K562 (cell line): Measurements from ENCODE around the gene ZMYM4. TPM values are rescaled to one million over a fixed set of nuclear protein-coding genes. Genes with fewer than 3 reads are reported as not detected.

Source experiments
- ARNT ChIP-seq, 2 experiments: fragments of 450-650 bp; IDR thresholded peaks; 2 replicates each; pipeline ENCODE4 v1.6.1; 2016; ENCODE audit warnings: mild to moderate bottlenecking in 1 of 2
- BRCA1 ChIP-seq, 2 experiments: fragments of 450-650 bp in 1 of 2; sonication (generic) in 1 of 2; formaldehyde crosslinking in 1 of 2; IDR thresholded peaks; 2 replicates each; pipeline versions ENCODE4 v1.5.0 to v1.6.1; 2017 to 2020; ENCODE audit warnings: mild to moderate bottlenecking in 1 of 2, missing genetic modification reagents in 1 of 2
- CHD4 ChIP-seq: fragments of 200-600 bp; sonication (generic); IDR thresholded peaks from 3 replicates; pipeline ENCODE4 v1.6.1; 2012; ENCODE audit warnings: low read depth, mild to moderate bottlenecking, mixed read lengths, low read length, inconsistent platforms; ENCODE audit not compliant: insufficient read depth, insufficient replicate concordance, poor library complexity, severe bottlenecking
- CREB1 ChIP-seq, 2 experiments: sonication (generic) in 1 of 2; formaldehyde crosslinking in 1 of 2; IDR thresholded peaks; 2 replicates each; pipeline versions ENCODE4 v1.6.1 to v1.8.0; 2012 to 2022; ENCODE audit warnings: inconsistent platforms in 1 of 2, mild to moderate bottlenecking in 1 of 2, missing genetic modification reagents in 1 of 2, moderate library complexity in 1 of 2
- FIP1L1 ChIP-seq: fragments of 200-400 bp; formaldehyde crosslinking; IDR thresholded peaks from 2 replicates; pipeline ENCODE4 v1.6.1; 2018; ENCODE audit warnings: mild to moderate bottlenecking, low read depth, low read length; ENCODE audit not compliant: poor library complexity, severe bottlenecking
- GTF2F1 ChIP-seq: IDR thresholded peaks from 2 replicates; pipeline ENCODE4 v1.6.1; 2011; ENCODE audit warnings: low read depth, low read length, improper control_type of control experiment
- KAT7 ChIP-seq: sonication (generic); formaldehyde crosslinking; IDR thresholded peaks from 2 replicates; pipeline ENCODE4 v1.8.0; 2022; ENCODE audit warnings: missing genetic modification reagents, mild to moderate bottlenecking, borderline replicate concordance
- POLR2G ChIP-seq: fragments of 200-400 bp; formaldehyde crosslinking; IDR thresholded peaks from 2 replicates; pipeline ENCODE4 v1.6.1; 2017; ENCODE audit warnings: low read depth, mild to moderate bottlenecking, antibody characterized with exemption, low read length, moderate library complexity
- SOX6 ChIP-seq: fragments of 450-650 bp; IDR thresholded peaks from 2 replicates; pipeline ENCODE4 v1.6.1; 2014; ENCODE audit warnings: mild to moderate bottlenecking
- TCFL5 ChIP-seq: fragments of 250-450 bp; sonication (Bioruptor Pico); conservative IDR thresholded peaks from 2 replicates; pipeline ENCODE4 v1.6.1; 2021; ENCODE audit warnings: mild to moderate bottlenecking, moderate library complexity, matching md5 sums
- ZFX ChIP-seq: sonication (generic); formaldehyde crosslinking; IDR thresholded peaks from 2 replicates; pipeline ENCODE4 v1.8.0; 2022; ENCODE audit warnings: mild to moderate bottlenecking, missing genetic modification reagents, moderate library complexity
- ZNF253 ChIP-seq: fragments of 250-450 bp; sonication (Bioruptor Pico); conservative IDR thresholded peaks from 2 replicates; pipeline ENCODE4 v1.6.1; 2021; ENCODE audit warnings: mild to moderate bottlenecking
- ZNF764 ChIP-seq: fragments of 250-450 bp; sonication (Bioruptor Pico); IDR thresholded peaks from 2 replicates; pipeline ENCODE4 v1.4.0; 2020; ENCODE audit warnings: low read depth, mild to moderate bottlenecking, moderate library complexity
- ZNF780A ChIP-seq: fragments of 250-450 bp; sonication (Bioruptor Pico); IDR thresholded peaks from 2 replicates; pipeline ENCODE4 v1.5.0; 2021; ENCODE audit warnings: mild to moderate bottlenecking
- polyA plus RNA-seq, 8 experiments: library from polyadenylated mRNA; depleted of rRNA in 4 of 8; stranded (reverse) in 5 of 8; unstranded in 3 of 8; fragments of >200 nt; fragmentation: Nextera tagmentation in 2 of 8; fragmentation: Illumina TruSeq in 1 of 8; extraction: Ambion mirVana in 2 of 8; extraction: Trizol in 1 of 8; gene quantifications; 2 replicates each; pipeline versions ENCODE4 v1.2.1 to v1.2.3, GENCODE V29; 2011 to 2014; ENCODE audit warnings: inconsistent platforms in 1 of 8, missing spikeins in 1 of 8
- total RNA-seq, 7 experiments: library from RNA; depleted of rRNA in 6 of 7; stranded (reverse); fragments of >200 nt in 6 of 7; fragmentation: Illumina TruSeq in 2 of 7; extraction: Trizol in 2 of 7; gene quantifications; 2 replicates each; pipeline versions ENCODE4 v1.2.1 to v1.2.3, GENCODE V29; 2011 to 2021; ENCODE audit warnings: low replicate concordance in 1 of 7
- TF ChIP-seq, protein P1 (sequence below): IDR thresholded peaks from 2 replicates; pipeline ENCODE4 v1.6.1; 2011; ENCODE audit warnings: borderline replicate concordance, low read depth, mild to moderate bottlenecking, moderate library complexity, low read length; ENCODE audit not compliant: insufficient read depth, poor library complexity, severe bottlenecking
- TF ChIP-seq, protein P2 (sequence below): fragments of 450-650 bp; IDR thresholded peaks from 2 replicates; pipeline ENCODE4 v1.6.1; 2014; ENCODE audit warnings: low read depth, mild to moderate bottlenecking, moderate library complexity, borderline replicate concordance
- TF ChIP-seq, protein P3 (sequence below): sonication (generic); formaldehyde crosslinking; IDR thresholded peaks from 2 replicates; pipeline ENCODE4 v1.8.1; 2023; ENCODE audit warnings: mild to moderate bottlenecking, missing genetic modification reagents
- TF ChIP-seq, protein P4 (sequence below): sonication (generic); formaldehyde crosslinking; IDR thresholded peaks from 2 replicates; pipeline ENCODE4 v1.8.0; 2022; ENCODE audit warnings: mild to moderate bottlenecking, low read depth, missing genetic modification reagents

The ZMYM4 gene
- total and polyA plus RNA-seq, 9 of the 15 experiments (the other 6 are each of a cell fraction or from before 2014, with no cell fraction given), result 15.2 to 77.2 (median 63.3) TPM

DNA sequence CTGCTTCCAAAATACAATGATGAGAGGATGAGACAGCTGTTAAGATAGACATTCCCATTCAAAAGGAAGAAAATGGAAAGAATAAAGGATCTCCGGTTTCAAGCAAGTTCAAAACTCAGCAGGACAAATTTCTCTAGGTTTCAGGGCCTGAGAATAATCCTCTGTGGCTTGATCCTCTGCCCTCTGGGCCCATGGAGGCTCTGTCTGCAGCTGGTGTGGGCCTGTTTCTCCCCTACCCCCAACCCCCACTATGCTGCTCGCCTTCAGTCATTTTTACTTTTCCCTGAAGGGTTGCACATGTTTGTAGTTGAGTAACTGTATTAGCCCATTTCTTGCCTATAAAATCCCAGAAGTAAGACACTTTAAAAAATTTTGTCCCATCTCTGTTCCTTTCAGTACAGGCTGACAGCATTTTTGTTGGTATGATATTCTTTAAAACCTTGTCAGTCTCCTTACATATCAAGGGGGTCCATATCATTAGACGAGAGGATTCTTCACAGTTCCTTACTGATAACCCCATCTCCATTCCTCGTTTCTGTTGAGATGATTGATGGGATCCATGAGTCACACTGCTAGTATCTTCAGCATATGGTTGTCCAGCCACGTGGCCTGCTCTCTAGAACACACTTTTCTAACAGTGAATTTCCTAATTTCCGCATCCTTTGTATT lies 10.5 kb downstream of the ZMYM4 start (continued):
- TF ChIP-seq CREB1 (IDR thresholded peaks at IDR 0.05) (peak; percentile 34; the same call in 1 of the 2 replicates), CREB1 (CRISPR knock-in tag; IDR thresholded peaks at IDR 0.05) (no peak), FIP1L1 (no peak), CHD4 (no peak), ZNF253 (CRISPR knock-in tag) (no peak), ZFX (CRISPR knock-in tag) (peak; percentile 25; the same call in 1 of the 2 replicates), SOX6 (peak; percentile 87), ZNF764 (CRISPR knock-in tag) (no peak), BRCA1 (IDR thresholded peaks at IDR 0.05) (no peak), BRCA1 (CRISPR knock-in tag; IDR thresholded peaks at IDR 0.05) (no peak), ZNF780A (CRISPR knock-in tag) (no peak), KAT7 (CRISPR knock-in tag) (no peak), GTF2F1 (no peak), POLR2G (no peak), ARNT (IDR thresholded peaks at IDR 0.05) (peak; percentile 69 to 88; a peak in 3 of 4 replicates), TCFL5 (CRISPR knock-in tag) (peak; percentile 42; the same call in 1 of the 2 replicates)
- TF ChIP-seq, protein P1, sequence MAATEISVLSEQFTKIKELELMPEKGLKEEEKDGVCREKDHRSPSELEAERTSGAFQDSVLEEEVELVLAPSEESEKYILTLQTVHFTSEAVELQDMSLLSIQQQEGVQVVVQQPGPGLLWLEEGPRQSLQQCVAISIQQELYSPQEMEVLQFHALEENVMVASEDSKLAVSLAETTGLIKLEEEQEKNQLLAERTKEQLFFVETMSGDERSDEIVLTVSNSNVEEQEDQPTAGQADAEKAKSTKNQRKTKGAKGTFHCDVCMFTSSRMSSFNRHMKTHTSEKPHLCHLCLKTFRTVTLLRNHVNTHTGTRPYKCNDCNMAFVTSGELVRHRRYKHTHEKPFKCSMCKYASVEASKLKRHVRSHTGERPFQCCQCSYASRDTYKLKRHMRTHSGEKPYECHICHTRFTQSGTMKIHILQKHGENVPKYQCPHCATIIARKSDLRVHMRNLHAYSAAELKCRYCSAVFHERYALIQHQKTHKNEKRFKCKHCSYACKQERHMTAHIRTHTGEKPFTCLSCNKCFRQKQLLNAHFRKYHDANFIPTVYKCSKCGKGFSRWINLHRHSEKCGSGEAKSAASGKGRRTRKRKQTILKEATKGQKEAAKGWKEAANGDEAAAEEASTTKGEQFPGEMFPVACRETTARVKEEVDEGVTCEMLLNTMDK, result no peak
- TF ChIP-seq, protein P2, sequence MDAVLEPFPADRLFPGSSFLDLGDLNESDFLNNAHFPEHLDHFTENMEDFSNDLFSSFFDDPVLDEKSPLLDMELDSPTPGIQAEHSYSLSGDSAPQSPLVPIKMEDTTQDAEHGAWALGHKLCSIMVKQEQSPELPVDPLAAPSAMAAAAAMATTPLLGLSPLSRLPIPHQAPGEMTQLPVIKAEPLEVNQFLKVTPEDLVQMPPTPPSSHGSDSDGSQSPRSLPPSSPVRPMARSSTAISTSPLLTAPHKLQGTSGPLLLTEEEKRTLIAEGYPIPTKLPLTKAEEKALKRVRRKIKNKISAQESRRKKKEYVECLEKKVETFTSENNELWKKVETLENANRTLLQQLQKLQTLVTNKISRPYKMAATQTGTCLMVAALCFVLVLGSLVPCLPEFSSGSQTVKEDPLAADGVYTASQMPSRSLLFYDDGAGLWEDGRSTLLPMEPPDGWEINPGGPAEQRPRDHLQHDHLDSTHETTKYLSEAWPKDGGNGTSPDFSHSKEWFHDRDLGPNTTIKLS, result peak; percentile 95; the same call in 1 of the 2 replicates
- TF ChIP-seq, protein P3, sequence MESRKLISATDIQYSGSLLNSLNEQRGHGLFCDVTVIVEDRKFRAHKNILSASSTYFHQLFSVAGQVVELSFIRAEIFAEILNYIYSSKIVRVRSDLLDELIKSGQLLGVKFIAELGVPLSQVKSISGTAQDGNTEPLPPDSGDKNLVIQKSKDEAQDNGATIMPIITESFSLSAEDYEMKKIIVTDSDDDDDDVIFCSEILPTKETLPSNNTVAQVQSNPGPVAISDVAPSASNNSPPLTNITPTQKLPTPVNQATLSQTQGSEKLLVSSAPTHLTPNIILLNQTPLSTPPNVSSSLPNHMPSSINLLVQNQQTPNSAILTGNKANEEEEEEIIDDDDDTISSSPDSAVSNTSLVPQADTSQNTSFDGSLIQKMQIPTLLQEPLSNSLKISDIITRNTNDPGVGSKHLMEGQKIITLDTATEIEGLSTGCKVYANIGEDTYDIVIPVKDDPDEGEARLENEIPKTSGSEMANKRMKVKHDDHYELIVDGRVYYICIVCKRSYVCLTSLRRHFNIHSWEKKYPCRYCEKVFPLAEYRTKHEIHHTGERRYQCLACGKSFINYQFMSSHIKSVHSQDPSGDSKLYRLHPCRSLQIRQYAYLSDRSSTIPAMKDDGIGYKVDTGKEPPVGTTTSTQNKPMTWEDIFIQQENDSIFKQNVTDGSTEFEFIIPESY (CRISPR knock-in tag), result no peak
- TF ChIP-seq, protein P4, sequence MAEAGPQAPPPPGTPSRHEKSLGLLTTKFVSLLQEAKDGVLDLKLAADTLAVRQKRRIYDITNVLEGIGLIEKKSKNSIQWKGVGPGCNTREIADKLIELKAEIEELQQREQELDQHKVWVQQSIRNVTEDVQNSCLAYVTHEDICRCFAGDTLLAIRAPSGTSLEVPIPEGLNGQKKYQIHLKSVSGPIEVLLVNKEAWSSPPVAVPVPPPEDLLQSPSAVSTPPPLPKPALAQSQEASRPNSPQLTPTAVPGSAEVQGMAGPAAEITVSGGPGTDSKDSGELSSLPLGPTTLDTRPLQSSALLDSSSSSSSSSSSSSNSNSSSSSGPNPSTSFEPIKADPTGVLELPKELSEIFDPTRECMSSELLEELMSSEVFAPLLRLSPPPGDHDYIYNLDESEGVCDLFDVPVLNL (CRISPR knock-in tag), result no peak
